ENCODE data around the gene CRIM1. TPM values are rescaled to one million over a fixed set of nuclear protein-coding genes. Genes with fewer than 3 reads are reported as not detected.

The CRIM1 gene
- total and polyA plus RNA-seq, 3 experiments from 2014 or later, result 2.5 to 11.1 (median 10.7) TPM

GRCh38 chr2:36387258-36387916 lies 31.8 kb downstream of the CRIM1 start:
- H3K27me3 ChIP-seq (ENCODE audit: insufficient read depth, low read length, poor library complexity, severe bottlenecking), result no peaks in the 10 kb centered on the region
- Mint-ChIP-seq H3K9me3 (no peaks in the 10 kb centered on the region), H3K36me3 (no peaks in the 10 kb centered on the region), H3K4me1 (peaks cover 7 to 17% (median 17%) of the 10 kb centered on the region in 3 donors), H3K4me3 (peak overlapping the region in 1 of 7 donors; percentile 12), H3K27ac (peak overlapping the region in 1 of 8 donors; percentile 31), H3K27me3 (no peaks in the 10 kb centered on the region)
- no peak for DNase-seq
- no peaks in the 10 kb centered on the region for H3K9me3 ChIP-seq (ENCODE audit: low read length)
- ChIA-PET POLR2A (no interaction called here), CTCF (no interaction called here)
- H3K36me3 ChIP-seq (ENCODE audit: insufficient read depth, low read length), result no peaks in the 10 kb centered on the region
- H3K27ac ChIP-seq (ENCODE audit: low read depth, low read length), result no peak overlapping the region
- H3K4me1 ChIP-seq (ENCODE audit: insufficient read depth, low read length), result no peaks in the 10 kb centered on the region
- H3K4me3 ChIP-seq (ENCODE audit: low read length), result no peak overlapping the region

- no peak overlapping the region for H3K4me3 Mint-ChIP-seq
- H3K27ac Mint-ChIP-seq, result peak overlapping the region in 1 of 8 donors; percentile 47
- peaks cover 8 to 17% (median 17%) of the 10 kb centered on the region in 3 donors for H3K4me1 Mint-ChIP-seq
- Histone ChIP-seq H3K4me1 (ENCODE audit: insufficient read depth, low read length) (no peaks in the 10 kb centered on the region), H3K9me3 (ENCODE audit: low read length) (no peaks in the 10 kb centered on the region), H3K4me3 (ENCODE audit: low read length) (no peak overlapping the region), H3K36me3 (ENCODE audit: insufficient read depth, low read length) (no peaks in the 10 kb centered on the region), H3K27ac (ENCODE audit: low read depth, low read length) (no peak overlapping the region), H3K27me3 (ENCODE audit: insufficient read depth, low read length, poor library complexity, severe bottlenecking) (no peaks in the 10 kb centered on the region)
- H3K27me3 Mint-ChIP-seq, result no peaks in the 10 kb centered on the region
- DNase-seq, result no peak
- CTCF ChIA-PET, result no interaction called here
- no peaks in the 10 kb centered on the region for H3K9me3 Mint-ChIP-seq
- no peaks in the 10 kb centered on the region for H3K36me3 Mint-ChIP-seq
- POLR2A ChIA-PET, result no interaction called here
These were observed 32.9 kb downstream of the CRIM1 start for GRCh38 chr2:36388472-36388871.

- ChIA-PET POLR2A (no interaction called here), CTCF (no interaction called here)
- no peak overlapping the region for H3K4me3 Mint-ChIP-seq
- no peak overlapping the region for H3K4me3 ChIP-seq (ENCODE audit: low read length)
- peaks cover 9 to 17% (median 17%) of the 10 kb centered on the region in 3 donors for H3K4me1 Mint-ChIP-seq
- no peak overlapping the region for H3K27ac ChIP-seq (ENCODE audit: low read depth, low read length)
- no peaks in the 10 kb centered on the region for H3K9me3 ChIP-seq (ENCODE audit: low read length)
- no peaks in the 10 kb centered on the region for H3K9me3 Mint-ChIP-seq
- H3K4me1 ChIP-seq (ENCODE audit: insufficient read depth, low read length), result no peaks in the 10 kb centered on the region
- no peak overlapping the region for H3K27ac Mint-ChIP-seq
- no peaks in the 10 kb centered on the region for H3K36me3 ChIP-seq (ENCODE audit: insufficient read depth, low read length)
- H3K36me3 Mint-ChIP-seq, result no peaks in the 10 kb centered on the region
- no peaks in the 10 kb centered on the region for H3K27me3 Mint-ChIP-seq
- H3K27me3 ChIP-seq (ENCODE audit: insufficient read depth, low read length, poor library complexity, severe bottlenecking), result no peaks in the 10 kb centered on the region
- no peak for DNase-seq
These were observed 33.5 kb downstream of the CRIM1 start for GRCh38 chr2:36389091-36389564.

- ChIA-PET POLR2A (no interaction called here), CTCF (no interaction called here)
- peaks cover 9 to 17% (median 17%) of the 10 kb centered on the region in 3 donors for H3K4me1 Mint-ChIP-seq
- no peak for DNase-seq
- H3K36me3 Mint-ChIP-seq, result no peaks in the 10 kb centered on the region
- no peaks in the 10 kb centered on the region for H3K36me3 ChIP-seq (ENCODE audit: insufficient read depth, low read length)
- no peak overlapping the region for H3K27ac ChIP-seq (ENCODE audit: low read depth, low read length)
- H3K27me3 ChIP-seq (ENCODE audit: insufficient read depth, low read length, poor library complexity, severe bottlenecking), result no peaks in the 10 kb centered on the region
- no peak overlapping the region for H3K27ac Mint-ChIP-seq
- no peaks in the 10 kb centered on the region for H3K4me1 ChIP-seq (ENCODE audit: insufficient read depth, low read length)
- H3K9me3 ChIP-seq (ENCODE audit: low read length), result no peaks in the 10 kb centered on the region
- no peak overlapping the region for H3K4me3 ChIP-seq (ENCODE audit: low read length)
- no peak overlapping the region for H3K4me3 Mint-ChIP-seq
- H3K27me3 Mint-ChIP-seq, result no peaks in the 10 kb centered on the region
- H3K9me3 Mint-ChIP-seq, result no peaks in the 10 kb centered on the region
These were observed 34.0 kb downstream of the CRIM1 start for GRCh38 chr2:36389577-36389976.

GRCh38 chr2:36392571-36393255 lies 37.1 kb downstream of the CRIM1 start:
- no peak for DNase-seq
- H3K27ac Mint-ChIP-seq, result no peak overlapping the region
- ChIA-PET POLR2A (no interaction called here), CTCF (no interaction called here)
- Histone ChIP-seq H3K9me3 (ENCODE audit: low read length) (no peaks in the 10 kb centered on the region), H3K4me3 (ENCODE audit: low read length) (no peak overlapping the region), H3K27ac (ENCODE audit: low read depth, low read length) (no peak overlapping the region), H3K27me3 (ENCODE audit: insufficient read depth, low read length, poor library complexity, severe bottlenecking) (no peaks in the 10 kb centered on the region), H3K4me1 (ENCODE audit: insufficient read depth, low read length) (no peaks in the 10 kb centered on the region), H3K36me3 (ENCODE audit: insufficient read depth, low read length) (no peaks in the 10 kb centered on the region)
- H3K36me3 Mint-ChIP-seq, result no peaks in the 10 kb centered on the region
- H3K4me3 Mint-ChIP-seq, result no peak overlapping the region
- H3K27me3 Mint-ChIP-seq, result no peaks in the 10 kb centered on the region
- peaks cover 2 to 4% (median 4%) of the 10 kb centered on the region in 3 donors for H3K4me1 Mint-ChIP-seq
- no peaks in the 10 kb centered on the region for H3K9me3 Mint-ChIP-seq

GRCh38 chr2:36393738-36394256 lies 38.2 kb downstream of the CRIM1 start:
- H3K27ac ChIP-seq (ENCODE audit: low read depth, low read length), result no peak overlapping the region
- no peaks in the 10 kb centered on the region for H3K36me3 Mint-ChIP-seq
- peaks cover 0 to 2% (median 0%) of the 10 kb centered on the region in 3 donors for H3K4me1 Mint-ChIP-seq
- H3K4me3 ChIP-seq (ENCODE audit: low read length), result no peak overlapping the region
- CTCF ChIA-PET, result no interaction called here
- H3K27me3 Mint-ChIP-seq, result no peaks in the 10 kb centered on the region
- no peaks in the 10 kb centered on the region for H3K9me3 Mint-ChIP-seq
- no peaks in the 10 kb centered on the region for H3K36me3 ChIP-seq (ENCODE audit: insufficient read depth, low read length)
- peak overlapping the region in 1 of 8 donors; percentile 66 for H3K27ac Mint-ChIP-seq
- H3K4me1 ChIP-seq (ENCODE audit: insufficient read depth, low read length), result no peaks in the 10 kb centered on the region
- H3K4me3 Mint-ChIP-seq, result no peak overlapping the region
- no peak for DNase-seq
- no peaks in the 10 kb centered on the region for H3K9me3 ChIP-seq (ENCODE audit: low read length)
- H3K27me3 ChIP-seq (ENCODE audit: insufficient read depth, low read length, poor library complexity, severe bottlenecking), result no peaks in the 10 kb centered on the region
- POLR2A ChIA-PET, result no interaction called here

GRCh38 chr2:36394804-36395203 lies 39.2 kb downstream of the CRIM1 start:
- Mint-ChIP-seq H3K9me3 (no peaks in the 10 kb centered on the region), H3K4me1 (peaks cover 0 to 2% (median 0%) of the 10 kb centered on the region in 3 donors), H3K27me3 (no peaks in the 10 kb centered on the region), H3K36me3 (no peaks in the 10 kb centered on the region), H3K27ac (no peak overlapping the region), H3K4me3 (no peak overlapping the region)
- Histone ChIP-seq H3K4me1 (ENCODE audit: insufficient read depth, low read length) (no peaks in the 10 kb centered on the region), H3K27me3 (ENCODE audit: insufficient read depth, low read length, poor library complexity, severe bottlenecking) (no peaks in the 10 kb centered on the region), H3K4me3 (ENCODE audit: low read length) (no peak overlapping the region), H3K27ac (ENCODE audit: low read depth, low read length) (no peak overlapping the region), H3K9me3 (ENCODE audit: low read length) (no peaks in the 10 kb centered on the region), H3K36me3 (ENCODE audit: insufficient read depth, low read length) (no peaks in the 10 kb centered on the region)
- no peak for DNase-seq
- ChIA-PET CTCF (no interaction called here), POLR2A (no interaction called here)

GRCh38 chr2:36395866-36396265 lies 40.3 kb downstream of the CRIM1 start:
- Histone ChIP-seq H3K4me3 (ENCODE audit: low read length) (no peak overlapping the region), H3K4me1 (ENCODE audit: insufficient read depth, low read length) (no peaks in the 10 kb centered on the region), H3K36me3 (ENCODE audit: insufficient read depth, low read length) (no peaks in the 10 kb centered on the region), H3K9me3 (ENCODE audit: low read length) (no peaks in the 10 kb centered on the region), H3K27me3 (ENCODE audit: insufficient read depth, low read length, poor library complexity, severe bottlenecking) (no peaks in the 10 kb centered on the region), H3K27ac (ENCODE audit: low read depth, low read length) (no peak overlapping the region)
- Mint-ChIP-seq H3K27ac (no peak overlapping the region), H3K36me3 (no peaks in the 10 kb centered on the region), H3K4me1 (peaks cover 0 to 2% (median 0%) of the 10 kb centered on the region in 3 donors), H3K27me3 (no peaks in the 10 kb centered on the region), H3K4me3 (no peak overlapping the region), H3K9me3 (no peaks in the 10 kb centered on the region)
- DNase-seq, result no peak
- ChIA-PET CTCF (no interaction called here), POLR2A (no interaction called here)
